ENCODE results near the gene RASGRF1.
"Not testable (repeated sequence)": the region's sequence is repeated elsewhere in the genome, so short reads cannot be mapped to it uniquely, and the experiment has no call there.

Gene RASGRF1

DNA sequence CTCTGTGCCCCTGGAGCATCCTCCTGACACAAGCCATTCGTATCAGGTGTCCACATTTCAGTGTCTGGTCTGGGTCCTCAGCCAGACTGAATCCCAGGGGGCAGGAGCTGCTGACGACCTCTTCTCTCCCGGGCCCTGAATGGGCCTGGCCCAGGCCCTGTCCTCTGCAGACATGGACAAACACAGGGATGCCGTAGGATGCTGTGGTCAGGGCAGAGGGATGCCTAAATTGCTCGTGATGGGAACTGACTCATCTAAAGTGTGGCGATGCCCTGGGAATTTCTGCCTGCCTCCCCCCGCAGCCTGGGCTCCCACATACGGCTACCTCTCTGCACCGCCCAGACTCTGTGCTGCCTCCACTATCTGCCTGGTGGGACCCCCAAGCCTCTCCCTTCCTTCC, 87.3 kb downstream of the RASGRF1 start:
- no peak for DNase-seq (ENCODE audit: low read depth)

DNA sequence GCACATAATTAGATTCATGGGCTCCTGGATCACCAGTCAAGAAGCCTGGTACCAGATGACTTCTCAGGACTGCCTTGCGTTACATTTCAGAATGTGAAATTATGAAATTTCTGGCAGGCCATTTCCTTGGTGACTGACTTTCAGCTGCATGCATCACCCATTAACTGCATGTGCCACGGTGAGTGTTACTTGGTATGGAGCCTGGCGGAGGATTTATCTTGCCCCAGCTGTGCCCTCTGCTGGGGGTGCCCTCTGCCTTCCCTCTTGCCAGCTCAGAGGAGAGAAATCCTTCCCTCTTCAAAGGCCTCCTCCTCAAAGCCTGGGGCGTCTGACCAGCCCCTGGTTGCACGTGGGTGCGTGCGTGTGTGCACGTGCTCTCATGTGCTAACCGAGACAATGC, 88.0 kb downstream of the RASGRF1 start:
- no peak for DNase-seq (ENCODE audit: low read depth)

DNA sequence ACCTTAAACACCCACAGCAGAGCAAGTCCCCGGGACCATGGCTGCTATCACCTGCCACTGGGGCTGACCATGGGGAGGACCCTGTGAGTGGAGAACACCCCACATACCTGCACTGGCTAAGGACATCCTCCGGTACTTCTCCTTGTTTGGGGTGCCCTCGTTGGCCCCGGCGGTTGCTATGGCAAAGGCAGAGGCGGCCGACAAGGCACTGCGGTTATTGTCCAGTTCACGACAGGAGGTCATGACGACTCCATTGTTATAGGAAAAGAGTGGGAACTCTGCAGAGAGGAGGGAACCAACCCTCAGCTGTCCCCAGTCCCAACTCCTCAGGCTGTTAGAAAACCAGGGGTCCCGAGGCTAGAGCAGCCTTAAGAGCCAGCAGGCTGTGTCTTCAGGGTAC, 90.9 kb downstream of the RASGRF1 start:
- DNase-seq (ENCODE audit: low read depth): no peak

DNA sequence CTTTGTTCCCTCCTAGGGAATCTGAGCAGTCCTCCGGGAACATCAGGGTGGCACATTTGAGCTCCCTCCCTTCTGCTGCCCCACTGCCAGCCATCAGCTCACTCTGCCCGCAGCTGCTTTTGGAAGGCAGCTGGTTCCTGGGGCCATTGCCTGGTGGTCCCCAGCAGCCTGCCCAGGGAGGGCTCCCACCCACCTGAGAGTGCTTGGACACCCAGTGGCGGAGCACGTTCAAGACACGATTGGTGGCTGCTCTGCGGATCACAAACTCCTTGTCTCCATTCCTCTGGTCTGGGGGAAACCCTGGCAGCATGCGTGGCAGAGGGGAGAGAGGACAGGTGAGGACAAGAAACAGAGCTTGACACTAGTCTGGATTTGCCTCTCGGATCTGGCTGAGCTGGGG, 92.1 kb downstream of the RASGRF1 start:
- no peak for DNase-seq (ENCODE audit: low read depth)

DNA sequence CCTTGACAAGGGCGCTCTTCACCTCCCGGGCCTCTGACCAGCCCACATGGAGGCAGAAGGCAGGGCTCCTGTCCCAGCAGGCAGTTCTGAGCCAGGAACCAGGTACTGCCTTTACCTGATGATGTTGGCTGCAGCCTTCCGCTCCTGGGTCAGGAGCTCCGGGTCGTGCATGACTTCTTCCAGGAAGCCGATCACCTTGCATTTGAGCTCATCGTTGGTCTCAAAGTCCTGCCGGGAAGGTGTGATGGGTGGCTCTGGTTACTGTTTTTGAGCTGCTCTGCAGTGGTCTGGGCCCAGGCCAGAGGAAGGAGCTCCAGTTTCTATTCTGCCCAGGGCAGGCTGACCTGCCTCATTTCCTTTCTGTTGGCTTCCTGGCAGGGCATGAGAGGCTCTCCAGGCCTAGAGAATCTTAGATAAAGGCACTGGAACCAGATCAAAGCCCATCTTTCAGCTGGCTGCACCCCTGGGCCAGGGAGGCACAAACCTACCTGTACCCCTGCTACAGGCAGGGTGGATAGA, 92.5 kb downstream of the RASGRF1 start:
- no peak for DNase-seq (ENCODE audit: low read depth)

DNA sequence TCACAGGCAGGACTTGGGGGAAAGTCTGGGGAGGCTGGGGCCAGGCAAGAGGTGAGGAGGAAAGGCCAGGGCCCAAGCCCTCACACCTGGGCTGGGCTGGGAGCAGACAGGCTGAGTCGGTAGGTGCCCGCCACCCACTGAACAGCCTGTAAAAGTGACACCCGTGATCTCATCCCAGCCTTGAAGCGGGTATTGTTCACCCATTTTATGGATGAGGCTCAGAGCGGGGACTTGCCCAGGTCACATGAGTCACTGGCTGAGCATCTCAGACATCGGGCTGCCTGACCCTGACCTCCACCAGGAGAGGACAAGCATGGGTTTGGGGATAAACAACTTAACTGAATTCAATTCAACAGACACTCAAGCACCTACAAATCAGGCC, 93.7 kb downstream of the RASGRF1 start:
- no peak for DNase-seq (ENCODE audit: low read depth)

DNA sequence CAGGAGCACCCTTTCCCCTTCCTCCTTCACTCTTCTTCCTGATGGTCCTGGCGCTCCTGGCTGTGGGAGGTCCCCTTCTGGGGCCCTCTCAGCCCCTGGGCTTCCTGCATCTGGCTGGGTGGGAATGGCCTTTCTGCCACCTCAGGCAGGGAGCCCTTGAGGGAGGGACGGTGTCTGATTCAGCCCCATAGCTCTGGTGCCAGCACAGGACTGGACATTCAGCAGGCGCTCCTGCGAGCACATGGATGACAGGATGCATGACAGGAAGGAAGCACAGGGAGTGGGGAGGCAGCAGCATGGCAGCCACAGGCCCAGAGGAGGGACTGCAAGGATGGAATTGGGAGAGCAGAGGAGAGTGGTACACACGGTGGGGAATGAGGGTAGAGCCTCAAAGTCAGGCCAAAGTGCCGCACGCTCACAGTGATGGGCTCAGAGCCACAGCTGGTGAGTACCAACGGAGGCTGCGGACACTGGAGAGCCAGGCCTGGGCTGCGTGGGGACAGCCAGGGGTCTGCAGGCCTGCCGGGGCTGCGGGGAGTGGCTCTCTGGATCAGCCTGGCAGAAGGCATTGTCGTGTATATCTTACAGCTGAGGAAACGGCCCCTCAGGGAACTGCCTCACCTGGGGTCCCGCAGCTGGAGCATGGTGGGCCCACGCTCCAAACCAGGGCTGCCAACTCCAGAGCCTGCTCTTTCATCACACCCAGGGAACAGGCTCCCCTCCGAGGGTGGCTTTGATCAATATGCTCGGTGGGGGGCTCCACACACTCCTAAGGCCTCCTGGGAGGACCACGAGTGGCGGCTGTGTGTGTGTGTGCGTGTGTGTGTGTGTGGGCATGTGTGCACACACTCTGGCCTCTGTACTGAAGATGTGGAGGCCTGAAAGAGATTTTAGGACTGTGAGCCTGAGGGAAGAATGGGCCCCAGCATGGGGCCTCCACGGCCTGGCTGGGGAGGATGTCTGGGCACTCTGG, 94.4 kb downstream of the RASGRF1 start:
- DNase-seq (ENCODE audit: low read depth): no peak

DNA sequence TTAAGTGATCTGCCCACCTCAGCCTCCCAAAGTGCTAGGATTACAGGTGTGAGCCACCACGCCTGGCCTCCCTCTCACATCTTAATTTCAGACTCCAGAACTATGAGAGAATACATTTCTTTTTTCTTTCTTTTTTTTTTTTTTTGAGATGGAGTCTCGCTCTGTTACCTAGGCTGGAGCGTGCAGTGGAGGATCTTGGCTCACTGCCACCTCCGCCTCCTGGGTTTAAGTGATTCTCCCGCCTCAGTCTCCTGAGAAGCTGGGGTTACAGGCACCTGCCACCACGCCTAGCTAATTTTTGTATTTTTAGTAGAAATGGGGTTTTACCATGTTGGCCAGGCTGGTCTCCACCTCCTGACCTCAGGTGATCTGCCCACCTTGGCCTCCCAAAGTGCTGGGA, 95.4 kb downstream of the RASGRF1 start:
- not testable (repeated sequence) for DNase-seq (ENCODE audit: low read depth)

DNA sequence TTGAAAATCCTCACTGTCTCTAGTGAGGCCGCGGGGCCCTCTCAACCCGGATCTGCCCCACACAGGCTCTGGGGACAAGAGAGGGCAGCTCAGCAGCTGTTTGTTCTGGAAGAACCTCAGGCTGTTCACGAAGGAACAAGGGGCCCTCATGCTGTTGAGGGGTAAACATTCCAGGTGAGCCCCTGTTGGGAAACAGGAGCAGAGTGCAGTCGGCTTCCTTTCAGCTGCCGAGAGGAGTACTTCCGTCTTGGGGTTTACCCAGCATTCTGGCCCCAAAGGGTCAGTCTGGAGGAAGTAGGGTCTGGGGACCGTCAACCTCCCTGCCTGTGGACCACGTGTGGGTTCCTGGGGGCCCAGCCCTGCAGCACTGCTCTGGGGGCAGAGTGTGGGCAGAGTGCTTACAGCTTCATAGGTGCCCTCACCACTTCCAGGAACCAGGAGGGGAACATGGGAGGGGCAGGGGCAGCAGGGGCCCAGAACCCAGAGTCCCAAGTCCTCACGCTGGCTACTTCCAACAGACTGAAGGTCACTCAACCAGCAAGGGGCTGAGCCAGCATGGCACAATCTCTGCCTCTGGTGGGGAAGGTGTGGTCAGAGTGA, 96.5 kb downstream of the RASGRF1 start:
- DNase-seq (ENCODE audit: low read depth): no peak

DNA sequence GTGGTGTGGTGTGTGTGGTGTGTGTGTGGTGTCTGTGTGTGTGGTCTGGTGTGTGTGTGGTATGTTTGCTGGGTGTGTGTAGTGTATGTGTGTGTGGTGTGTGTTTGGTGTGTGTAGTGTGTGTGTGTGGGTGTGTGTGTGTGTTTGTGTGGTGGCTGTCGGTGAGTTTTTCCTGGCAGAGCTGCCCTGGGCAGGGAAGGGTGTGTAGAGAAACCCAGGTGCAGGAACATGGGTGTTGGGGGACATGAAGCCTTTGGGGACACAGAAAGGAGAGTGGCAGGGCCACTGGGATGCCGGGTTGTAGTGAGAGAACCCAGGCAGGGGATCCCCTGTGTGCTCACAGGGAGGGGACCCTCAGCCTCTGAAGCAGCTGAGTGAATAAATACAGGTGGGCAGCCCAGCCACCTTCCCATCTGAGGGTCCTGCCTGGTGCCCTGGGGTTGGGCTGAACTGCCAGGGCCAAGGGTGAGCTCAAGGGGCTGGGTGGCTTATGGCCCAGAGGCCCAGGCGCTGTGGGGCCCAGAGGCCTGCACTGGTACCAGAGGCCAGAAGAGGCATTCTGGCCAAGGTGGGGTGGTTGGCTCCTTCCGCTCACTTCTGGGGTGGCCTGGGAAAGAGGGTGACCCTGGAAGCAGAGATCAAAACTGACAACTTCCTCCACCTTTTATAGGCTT, 97.2 kb downstream of the RASGRF1 start:
- DNase-seq (ENCODE audit: low read depth): no peak

DNA sequence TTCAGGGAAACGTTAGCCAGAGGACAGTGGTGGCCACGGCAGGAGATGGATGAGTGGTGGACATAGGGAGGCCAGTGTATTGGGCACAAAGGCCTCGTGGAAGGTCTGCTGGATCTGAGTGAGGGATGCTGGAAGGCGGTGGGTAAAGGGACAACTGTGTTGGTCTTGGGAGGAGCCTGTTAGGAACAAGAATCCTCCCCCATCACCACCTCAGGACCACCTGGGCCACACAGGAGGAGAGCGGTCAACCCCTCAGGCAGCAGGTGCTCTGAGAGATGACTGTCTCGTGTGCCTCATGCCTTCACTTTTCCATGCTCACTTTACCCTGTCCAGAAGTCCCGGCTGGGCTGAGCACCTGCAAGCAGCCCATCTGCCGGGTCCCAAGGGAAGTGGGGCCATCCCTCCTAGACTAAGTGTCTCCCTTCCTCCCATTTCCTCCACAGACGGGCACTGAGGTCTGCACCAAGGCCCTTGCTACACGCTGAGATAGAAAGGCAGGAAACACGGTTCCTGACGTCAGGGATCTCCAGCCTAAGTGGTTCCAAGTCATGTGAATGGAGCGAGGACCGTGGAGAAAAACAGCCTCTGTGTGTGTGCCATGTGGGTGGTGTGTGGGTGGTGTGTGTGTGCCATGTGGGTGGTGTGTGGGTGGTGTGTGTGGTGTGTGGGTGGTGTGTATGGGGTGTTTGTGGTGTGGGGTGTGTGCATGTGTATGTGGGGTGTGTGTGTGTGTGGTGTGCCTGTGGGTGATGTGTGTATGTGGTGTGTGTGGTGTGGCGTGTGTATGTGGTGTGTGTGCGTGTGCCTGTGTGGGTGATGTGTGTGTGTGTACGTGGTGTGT, 97.9 kb downstream of the RASGRF1 start:
- no peak for DNase-seq (ENCODE audit: low read depth)

DNA sequence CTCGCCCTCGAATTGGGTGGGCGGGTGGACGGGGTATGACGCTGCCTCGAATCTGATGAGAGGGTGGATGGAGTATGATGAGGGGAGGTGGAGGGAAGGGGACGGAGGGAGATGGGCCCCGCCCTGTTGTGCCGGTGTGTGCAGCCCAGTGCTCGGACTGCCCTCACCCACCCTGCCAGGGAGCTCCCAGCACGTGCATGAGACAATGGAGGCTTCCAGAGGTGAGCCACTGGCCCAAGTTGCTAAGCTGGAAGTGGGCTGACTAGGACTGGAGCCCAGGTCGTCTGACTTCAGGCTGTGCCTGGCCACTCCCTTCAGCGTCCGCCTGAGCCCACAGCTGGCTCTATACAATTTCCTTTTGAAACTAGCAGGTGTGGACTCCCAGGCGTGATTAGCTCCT, 98.7 kb downstream of the RASGRF1 start:
- no peak for DNase-seq (ENCODE audit: low read depth)

DNA sequence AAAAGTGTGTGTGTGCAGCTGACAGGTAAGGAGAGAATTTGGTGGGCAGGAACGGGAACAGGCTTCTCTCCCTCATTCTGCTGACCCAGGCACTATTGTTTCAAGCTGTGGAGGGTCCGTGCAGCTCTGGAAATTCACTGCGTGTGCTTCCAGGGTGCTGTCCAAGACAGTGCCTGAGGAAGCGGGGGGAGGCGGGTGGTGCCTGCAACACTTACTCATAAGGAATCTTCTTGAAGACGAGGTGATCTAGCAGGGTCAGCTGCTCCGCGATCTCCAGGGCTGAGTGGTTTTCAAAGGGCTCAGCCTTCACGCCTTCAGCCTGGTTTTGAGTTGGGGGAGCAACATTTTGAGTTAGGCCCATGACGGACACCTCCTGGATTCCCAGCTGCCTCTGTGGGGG, 99.1 kb downstream of the RASGRF1 start:
- no peak for DNase-seq (ENCODE audit: low read depth)

DNA sequence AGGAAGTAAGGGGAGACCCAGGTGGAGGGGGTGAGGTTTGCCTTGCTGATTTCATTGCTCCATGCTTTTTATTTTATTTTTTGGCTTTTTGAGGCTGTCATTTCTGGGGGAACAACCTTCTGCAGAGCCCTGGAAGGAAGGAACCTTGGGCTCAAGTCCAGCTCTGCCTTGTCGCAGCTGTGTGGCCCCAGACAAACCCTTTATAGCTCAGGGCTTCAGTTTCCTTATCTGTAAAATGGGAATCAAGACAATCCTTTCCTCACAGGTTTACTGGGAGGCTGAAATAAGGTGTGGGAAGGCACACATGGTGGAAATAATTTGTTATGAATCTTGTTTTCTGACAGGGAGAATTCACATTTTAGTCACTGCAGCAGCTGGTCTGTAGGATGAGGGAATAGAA, 100.3 kb downstream of the RASGRF1 start:
- no peak for DNase-seq (ENCODE audit: low read depth)

DNA sequence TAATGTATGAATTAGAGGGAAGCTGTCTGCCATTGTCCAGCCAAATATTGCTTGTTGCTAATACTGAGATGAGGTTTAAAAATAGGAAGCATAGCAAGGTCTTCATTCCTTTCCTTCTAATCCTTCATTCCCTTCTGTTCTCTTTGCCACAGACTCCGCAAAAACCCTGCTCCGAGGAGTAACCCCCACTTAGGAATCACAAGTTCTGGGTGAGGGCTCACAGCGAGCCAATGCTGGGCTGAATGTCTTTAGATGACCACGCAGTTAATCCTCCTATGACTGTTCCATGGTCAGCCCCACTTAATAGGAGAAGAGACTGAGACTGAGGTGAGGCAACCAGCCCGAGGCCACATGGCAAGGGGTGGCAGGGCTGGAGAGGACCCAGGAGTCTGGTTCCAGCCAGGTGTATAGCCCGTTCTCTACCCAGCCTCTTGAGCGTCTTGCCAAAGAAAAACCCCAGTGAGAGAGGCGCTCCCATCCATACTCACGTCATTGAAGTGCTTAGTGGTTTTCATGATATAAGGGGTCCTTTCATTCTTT, 100.8 kb downstream of the RASGRF1 start:
- no peak for DNase-seq (ENCODE audit: low read depth)

DNA sequence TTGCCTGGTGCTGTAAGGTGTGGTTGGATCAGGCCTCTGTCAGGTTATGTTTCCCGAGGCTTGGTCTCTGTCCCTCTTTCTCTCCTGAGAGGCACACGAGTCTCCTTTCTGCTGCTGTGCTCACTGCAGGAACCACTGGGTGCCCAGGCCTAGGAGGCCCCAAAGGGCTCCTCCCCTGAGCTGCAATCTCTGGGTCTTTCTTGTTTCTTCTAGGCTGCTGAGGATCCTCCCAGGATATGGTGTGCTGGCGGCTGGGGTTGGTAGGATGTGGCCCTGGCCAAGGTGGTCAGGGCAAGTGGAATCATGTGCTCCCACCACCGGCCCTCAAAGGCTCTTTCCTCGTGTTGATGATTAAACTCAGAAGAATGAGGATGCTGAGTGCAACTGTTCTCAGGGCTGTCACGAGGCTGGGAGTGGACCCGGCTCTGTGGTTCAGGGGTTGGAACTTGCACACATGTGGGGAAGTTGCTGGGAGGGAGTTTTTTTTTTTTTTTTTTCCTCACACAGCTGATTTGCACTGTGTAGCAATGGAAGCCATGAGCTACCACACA, 102.1 kb downstream of the RASGRF1 start:
- DNase-seq (ENCODE audit: low read depth): no peak

DNA sequence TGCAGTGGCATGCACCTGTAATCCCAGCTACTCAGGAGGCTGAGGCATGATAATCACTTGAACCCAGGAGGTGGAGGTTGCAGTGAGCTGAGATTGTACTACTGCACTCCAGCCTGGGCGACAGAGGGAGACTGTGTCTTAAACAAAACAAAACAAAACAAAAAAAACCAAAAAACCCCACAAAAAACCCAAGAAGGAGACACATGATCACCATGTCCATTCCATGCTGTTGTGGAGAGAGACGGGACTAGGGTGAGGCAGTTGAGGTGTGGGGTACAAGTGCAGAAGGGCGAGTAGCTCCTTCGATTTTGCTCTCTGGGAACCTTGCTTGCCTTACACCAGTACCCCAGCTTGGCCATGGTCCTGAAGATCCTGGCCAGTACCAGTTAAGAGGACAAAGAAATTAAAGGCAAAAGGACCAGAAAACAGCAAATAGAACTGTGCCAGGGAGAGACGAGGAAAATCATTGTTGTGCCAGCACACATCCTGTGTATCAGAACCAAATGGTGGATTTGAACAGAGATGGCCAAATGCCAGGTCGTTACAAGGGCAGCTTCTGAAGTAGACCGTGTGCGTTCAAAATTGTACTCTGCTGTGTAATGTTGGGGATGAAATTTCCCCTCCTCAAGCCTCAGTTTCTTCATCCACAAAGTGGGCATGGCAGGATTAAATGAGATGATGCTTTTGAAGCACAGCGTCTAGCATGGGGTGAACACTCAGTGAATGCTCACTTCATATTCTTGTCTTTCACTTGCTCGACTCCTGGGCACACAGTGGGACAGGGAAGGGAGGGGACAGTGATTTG, 102.8 kb downstream of the RASGRF1 start:
- DNase-seq (ENCODE audit: low read depth): no peak

DNA sequence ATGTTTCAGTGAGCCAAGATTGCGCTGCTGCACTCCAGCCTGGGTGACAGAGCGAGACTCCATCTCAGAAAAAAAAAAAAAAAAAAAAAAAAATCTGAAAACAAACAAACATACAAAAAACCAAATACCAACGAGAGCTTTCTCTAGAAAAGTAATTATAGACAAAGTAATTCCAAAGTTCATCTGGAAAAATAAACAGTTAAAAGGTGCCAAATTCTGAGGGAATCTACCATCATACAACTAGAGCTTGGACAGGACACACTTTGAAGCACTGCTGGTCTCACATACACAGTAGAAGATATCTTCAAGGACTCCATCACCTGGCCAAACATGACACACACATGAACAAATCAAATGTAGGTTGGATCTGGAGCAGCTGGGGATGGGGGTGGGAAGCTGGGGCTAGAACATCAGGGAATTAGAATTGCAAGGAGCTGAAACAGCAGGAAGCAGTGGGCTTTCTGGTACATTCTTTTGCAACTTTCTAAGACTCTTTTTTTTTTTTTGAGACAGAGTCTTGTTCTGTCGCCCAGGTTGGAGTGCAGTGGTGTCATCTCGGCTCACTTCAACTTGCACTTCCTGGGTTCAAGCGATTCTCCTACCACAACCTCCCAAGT, 104.6 kb downstream of the RASGRF1 start:
- no peak for DNase-seq (ENCODE audit: low read depth)

DNA sequence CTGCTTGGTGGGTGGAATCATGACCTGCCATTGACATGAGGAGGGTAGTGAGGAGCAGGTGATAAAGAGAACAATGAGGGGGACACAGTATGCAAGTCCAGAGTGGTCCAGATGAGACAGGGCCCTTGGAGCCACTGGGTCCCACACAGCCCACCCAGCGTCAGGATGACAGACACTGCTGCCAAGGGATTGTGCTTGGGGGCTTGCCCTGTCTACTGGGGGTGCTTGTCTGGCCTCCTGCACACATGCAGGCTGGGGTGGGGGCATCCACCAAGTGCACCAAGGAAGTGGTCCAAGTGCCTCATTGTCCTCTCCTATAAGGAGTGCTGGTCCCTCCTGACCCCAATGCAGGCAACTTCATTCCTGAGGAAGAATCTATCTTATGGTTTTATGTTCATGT, 106.5 kb downstream of the RASGRF1 start:
- no peak for DNase-seq (ENCODE audit: low read depth)

All from activated T-helper 1 cell treated with Interleukin-2 at 50 U/mL for 16 hours (primary cell).